Body of pancreas (tissue), 4 donors: ENCODE measurements around the gene WRNIP1. TPM values are rescaled to one million over a fixed set of nuclear protein-coding genes. Genes with fewer than 3 reads are reported as not detected.

ENCODE experiments used
- ATAC-seq: fragments of 150-250 bp; one replicate; pipeline ENCODE4 v1.9.1; 2016
- DNase-seq, 4 donors: peaks; one replicate each; pipeline ENCODE4 v3.0.0-alpha.2; 2019
- H3K27ac ChIP-seq, 4 donors: fragments of 200-600 bp; sonication (generic); 1 replicate in 3 of 4; 2 replicates in 1 of 4; pipeline versions ENCODE4 v1.5.1 to v1.6.1; 2016 to 2019; ENCODE audit warnings: mild to moderate bottlenecking in 1 of 4, mixed read lengths in 1 of 4, moderate library complexity in 1 of 4
- H3K27me3 ChIP-seq, 2 donors: fragments of 200-600 bp; sonication (generic); one replicate each; pipeline ENCODE4 v1.6.0; 2016; ENCODE audit warnings: mild to moderate bottlenecking in 1 of 2
- H3K36me3 ChIP-seq, 2 donors: fragments of 200-600 bp; sonication (generic); replicated peaks in 1 of 2; 2 replicates each; pipeline ENCODE4 v1.5.1; 2016; ENCODE audit warnings: low read depth in 2 of 2; ENCODE audit not compliant: insufficient read depth in 1 of 2
- H3K4me1 ChIP-seq: fragments of 200-600 bp; sonication (generic); one replicate; pipeline ENCODE4 v1.6.0; 2016
- H3K4me3 ChIP-seq, 2 donors: fragments of 200-600 bp; sonication (generic); 1 replicate in 1 of 2; 2 replicates in 1 of 2; pipeline ENCODE4 v1.5.1; 2016 to 2019
- H3K9me3 ChIP-seq, 3 donors: fragments of 200-600 bp; sonication (generic); 1 replicate in 2 of 3; 2 replicates in 1 of 3; pipeline ENCODE4 v1.5.1; 2016
- POLR2A ChIP-seq, 3 donors: fragments of 450-650 bp; IDR thresholded peaks; one replicate each; pipeline ENCODE4 v1.6.1; 2016; ENCODE audit warnings: antibody characterized with exemption in 3 of 3, mild to moderate bottlenecking in 2 of 3
- WGBS, 2 donors: methylation state at CpG; one replicate each; pipeline ENCODE4 v1.1.5; 2017; 5-methylcytosine and 5-hydroxymethylcytosine counted together
- intact Hi-C: fragments of 100-400 bp; cut with DNase I; formaldehyde crosslinking; loops from one replicate; pipeline ENCODE4 v1.15.1; 2023
- total RNA-seq, 2 donors: library from RNA; depleted of rRNA; stranded (reverse); fragments of >200 nt; gene quantifications; one replicate each; pipeline ENCODE4 v1.1.0, GENCODE V29; 2016
- TF ChIP-seq, protein P1 (sequence below), 7 experiments: fragments of 450-650 bp in 4 of 7; fragments of 200-600 bp in 3 of 7; sonication (generic) in 3 of 7; IDR thresholded peaks; one replicate each; pipeline ENCODE4 v1.5.1; 2016 to 2019; ENCODE audit warnings: antibody characterized with exemption in 7 of 7

Gene WRNIP1
- total RNA-seq, 2 donors from 2014 or later: 61.0 to 62.0 TPM

DNA sequence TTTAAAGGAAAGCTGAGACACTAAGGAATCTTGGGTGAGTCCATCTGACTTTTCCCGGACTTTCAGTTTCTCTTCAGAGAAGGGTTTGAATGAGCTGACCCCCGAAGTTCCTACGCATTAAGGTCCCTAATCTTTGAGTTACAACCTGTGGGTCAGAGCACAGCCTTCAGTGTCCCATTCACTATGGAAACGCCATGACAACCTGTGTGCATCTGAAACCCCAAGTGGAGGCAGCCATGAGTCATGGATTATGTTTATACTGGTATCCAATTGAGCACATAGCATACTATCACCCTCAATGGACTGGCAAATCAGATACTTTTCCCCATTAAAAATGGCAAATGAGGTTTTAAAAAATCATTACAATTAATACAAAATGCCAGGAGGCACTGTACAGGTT is 25.9 kb upstream of the WRNIP1 start:
- no peak for ATAC-seq
- Histone ChIP-seq H3K4me3 (no peak overlapping the region), H3K4me1 (peaks cover 18% of the 10 kb centered on the region), H3K36me3 (no peaks in the 10 kb centered on the region), H3K27me3 (no peaks in the 10 kb centered on the region), H3K27ac (no peak overlapping the region), H3K9me3 (no peaks in the 10 kb centered on the region)
- intact Hi-C loops: no loop called here
- no peak for DNase-seq
- TF ChIP-seq, protein P1, sequence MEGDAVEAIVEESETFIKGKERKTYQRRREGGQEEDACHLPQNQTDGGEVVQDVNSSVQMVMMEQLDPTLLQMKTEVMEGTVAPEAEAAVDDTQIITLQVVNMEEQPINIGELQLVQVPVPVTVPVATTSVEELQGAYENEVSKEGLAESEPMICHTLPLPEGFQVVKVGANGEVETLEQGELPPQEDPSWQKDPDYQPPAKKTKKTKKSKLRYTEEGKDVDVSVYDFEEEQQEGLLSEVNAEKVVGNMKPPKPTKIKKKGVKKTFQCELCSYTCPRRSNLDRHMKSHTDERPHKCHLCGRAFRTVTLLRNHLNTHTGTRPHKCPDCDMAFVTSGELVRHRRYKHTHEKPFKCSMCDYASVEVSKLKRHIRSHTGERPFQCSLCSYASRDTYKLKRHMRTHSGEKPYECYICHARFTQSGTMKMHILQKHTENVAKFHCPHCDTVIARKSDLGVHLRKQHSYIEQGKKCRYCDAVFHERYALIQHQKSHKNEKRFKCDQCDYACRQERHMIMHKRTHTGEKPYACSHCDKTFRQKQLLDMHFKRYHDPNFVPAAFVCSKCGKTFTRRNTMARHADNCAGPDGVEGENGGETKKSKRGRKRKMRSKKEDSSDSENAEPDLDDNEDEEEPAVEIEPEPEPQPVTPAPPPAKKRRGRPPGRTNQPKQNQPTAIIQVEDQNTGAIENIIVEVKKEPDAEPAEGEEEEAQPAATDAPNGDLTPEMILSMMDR (IDR thresholded peaks at IDR 0.05): no peak
- no peak for TF ChIP-seq POLR2A (IDR thresholded peaks at IDR 0.05)
- WGBS, 2 donors: 88 to 92% methylated on average over 4 of the region's 4 CpGs

DNA sequence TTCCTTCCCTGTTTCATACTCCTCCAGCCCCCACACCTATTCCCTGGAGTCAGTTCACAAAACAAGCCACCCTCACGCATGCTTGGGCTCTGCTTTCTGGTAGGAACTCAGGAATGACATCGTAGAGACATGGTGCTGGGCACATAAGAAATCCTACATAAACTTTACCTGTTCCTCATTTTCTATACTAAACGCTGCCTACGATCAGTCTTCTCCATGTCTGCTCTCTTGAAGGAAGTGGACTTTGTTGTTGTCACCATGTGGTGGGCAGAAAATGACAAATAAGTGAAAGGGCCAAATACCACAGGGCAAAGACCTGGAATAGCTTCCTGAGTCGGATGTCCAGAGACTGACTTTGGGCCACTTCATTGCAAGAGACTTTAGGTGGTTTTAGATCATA is 24.6 kb upstream of the WRNIP1 start:
- no peaks in the 10 kb centered on the region for H3K27me3 ChIP-seq
- intact Hi-C loops: no loop called here
- no peak for DNase-seq
- H3K36me3 ChIP-seq: no peaks in the 10 kb centered on the region
- H3K4me3 ChIP-seq: no peak overlapping the region
- H3K27ac ChIP-seq: no peak overlapping the region
- ATAC-seq: no peak
- 83 to 91% methylated on average over 5 of the region's 5 CpGs for WGBS, 2 donors
- H3K9me3 ChIP-seq: no peaks in the 10 kb centered on the region
- no peak for TF ChIP-seq POLR2A (IDR thresholded peaks at IDR 0.05)
- TF ChIP-seq, protein P1 (IDR thresholded peaks at IDR 0.05): no peak
- H3K4me1 ChIP-seq: peaks cover 25% of the 10 kb centered on the region

DNA sequence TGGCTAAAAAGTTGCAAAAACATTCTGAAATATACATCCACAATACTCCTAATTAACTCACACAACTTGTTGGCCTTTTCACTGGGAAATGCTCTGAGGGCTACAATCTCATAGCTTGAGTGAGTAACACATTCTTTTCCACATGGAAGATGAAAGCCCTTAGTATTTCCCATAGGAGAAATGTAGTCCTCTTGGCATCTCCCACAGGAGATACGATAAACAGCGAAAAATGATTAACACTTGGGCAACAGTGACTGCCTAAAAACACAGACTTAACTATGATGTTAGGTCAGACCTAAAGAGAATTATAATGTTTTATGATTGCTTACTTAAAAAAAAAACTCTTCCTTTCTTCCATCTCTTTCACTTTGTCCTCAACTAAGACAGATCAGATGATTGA is 23.4 kb upstream of the WRNIP1 start:
- DNase-seq (no peak), ATAC-seq (no peak)
- Histone ChIP-seq H3K4me3 (no peak overlapping the region), H3K9me3 (no peaks in the 10 kb centered on the region), H3K27ac (no peak overlapping the region), H3K4me1 (peaks cover 25% of the 10 kb centered on the region), H3K36me3 (no peaks in the 10 kb centered on the region), H3K27me3 (no peaks in the 10 kb centered on the region)
- intact Hi-C loops: no loop called here
- 75 to 81% methylated on average over 2 of the region's 2 CpGs for WGBS, 2 donors
- TF ChIP-seq, protein P1 (IDR thresholded peaks at IDR 0.05): no peak
- no peak for TF ChIP-seq POLR2A (IDR thresholded peaks at IDR 0.05)

DNA sequence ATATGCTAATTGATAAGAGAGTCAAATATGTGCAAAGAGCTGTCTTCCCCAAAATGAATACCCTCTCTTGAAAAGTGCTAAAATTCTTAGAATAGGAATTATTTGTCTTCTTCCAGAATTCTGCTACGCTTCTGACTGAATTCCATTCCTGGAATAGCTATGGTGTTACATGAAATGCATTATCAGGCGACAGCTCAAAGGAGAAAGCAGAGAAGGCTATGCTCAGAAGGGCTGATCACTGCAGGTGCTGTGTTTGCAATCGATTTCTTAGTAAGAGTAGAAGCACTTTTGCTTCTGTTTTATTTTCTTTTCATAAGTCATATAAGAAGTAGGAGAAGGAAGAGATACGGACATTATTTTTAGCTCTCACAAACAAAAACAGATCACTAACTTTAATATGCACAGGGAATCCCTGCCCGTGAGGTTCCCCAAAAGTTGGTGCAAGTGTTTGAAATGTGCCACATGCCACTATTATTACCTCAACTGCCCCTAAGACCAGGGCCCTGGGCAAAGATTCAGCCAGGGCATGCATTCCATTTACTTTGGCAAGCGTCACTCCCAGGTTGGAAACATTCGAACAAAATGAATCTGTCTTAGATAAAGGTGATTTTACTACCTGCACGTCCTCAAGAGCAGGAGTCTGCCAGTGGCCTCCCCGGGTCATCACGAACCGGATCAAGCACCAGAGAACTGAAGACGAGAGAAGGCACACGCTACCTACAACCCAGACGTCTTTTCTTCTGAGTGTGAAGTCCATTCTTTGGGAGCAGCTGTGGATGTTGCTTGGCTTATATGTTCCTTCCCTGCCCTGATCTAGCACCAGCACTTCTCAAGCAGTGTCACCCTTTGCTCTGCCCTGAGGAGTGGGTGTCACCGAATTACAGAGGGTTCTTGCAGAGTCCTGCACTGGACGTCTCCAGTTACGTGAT is 21.6 kb upstream of the WRNIP1 start:
- DNase-seq (peak; percentile 30 to 51 (median 44)), ATAC-seq (peak; percentile 70)
- WGBS, 2 donors: 12 to 14% methylated on average over 17 of the region's 17 CpGs
- Histone ChIP-seq H3K36me3 (no peaks in the 10 kb centered on the region), H3K27me3 (no peaks in the 10 kb centered on the region), H3K4me1 (peaks cover 22% of the 10 kb centered on the region), H3K4me3 (no peak overlapping the region), H3K27ac (peak overlapping the region; percentile 36 to 89 (median 76)), H3K9me3 (no peaks in the 10 kb centered on the region)
- TF ChIP-seq, protein P1 (IDR thresholded peaks at IDR 0.05): no peak
- peak in 1 of 3 donors; percentile 33 for TF ChIP-seq POLR2A (IDR thresholded peaks at IDR 0.05)
- intact Hi-C loops: no loop called here
